ENCODE measurements around the gene OR7G1. TPM values are rescaled to one million over a fixed set of nuclear protein-coding genes. Genes with fewer than 3 reads are reported as not detected.

OR7G1 gene, protein sequence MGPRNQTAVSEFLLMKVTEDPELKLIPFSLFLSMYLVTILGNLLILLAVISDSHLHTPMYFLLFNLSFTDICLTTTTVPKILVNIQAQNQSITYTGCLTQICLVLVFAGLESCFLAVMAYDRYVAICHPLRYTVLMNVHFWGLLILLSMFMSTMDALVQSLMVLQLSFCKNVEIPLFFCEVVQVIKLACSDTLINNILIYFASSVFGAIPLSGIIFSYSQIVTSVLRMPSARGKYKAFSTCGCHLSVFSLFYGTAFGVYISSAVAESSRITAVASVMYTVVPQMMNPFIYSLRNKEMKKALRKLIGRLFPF
- total RNA-seq, result not detected

DNA sequence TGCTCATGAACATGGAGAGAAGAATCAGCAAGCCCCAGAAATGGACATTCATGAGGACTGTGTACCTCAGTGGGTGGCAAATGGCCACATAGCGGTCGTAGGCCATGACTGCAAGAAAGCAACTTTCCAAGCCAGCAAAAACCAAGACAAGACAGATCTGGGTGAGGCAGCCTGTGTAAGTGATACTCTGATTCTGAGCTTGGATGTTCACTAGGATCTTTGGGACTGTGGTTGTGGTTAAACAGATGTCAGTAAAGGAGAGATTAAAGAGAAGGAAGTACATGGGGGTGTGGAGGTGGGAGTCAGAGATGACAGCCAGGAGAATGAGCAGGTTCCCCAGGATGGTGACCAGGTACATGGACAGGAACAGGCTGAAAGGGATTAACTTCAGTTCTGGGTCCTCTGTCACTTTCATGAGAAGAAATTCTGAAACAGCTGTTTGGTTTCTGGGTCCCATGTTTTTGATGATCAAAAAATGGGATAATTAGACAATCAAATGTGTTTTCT, at the start of gene OR7G1:
Gene OR7G1, minus strand, starts transcription at position 457 of the 507 bp plus-strand sequence. Its CDS starts 0 bp downstream, at position 457.
- intact Hi-C loops (cut with micrococcal nuclease), result no loop called here
- Mint-ChIP-seq H3K27me3 (peaks cover 4% of the 10 kb centered on the region), H3K27ac (no peak within 1 kb of the TSS), H3K4me1 (ENCODE audit: low read depth) (no peaks in the 10 kb centered on the region), H3K36me3 (no peaks in the 10 kb centered on the region), H3K4me3 (no peak within 1 kb of the TSS), H3K9me3 (no peaks in the 10 kb centered on the region)
- ChIA-PET POLR2A (no interaction called here), CTCF (no interaction called here)
- no peak for DNase-seq

DNA sequence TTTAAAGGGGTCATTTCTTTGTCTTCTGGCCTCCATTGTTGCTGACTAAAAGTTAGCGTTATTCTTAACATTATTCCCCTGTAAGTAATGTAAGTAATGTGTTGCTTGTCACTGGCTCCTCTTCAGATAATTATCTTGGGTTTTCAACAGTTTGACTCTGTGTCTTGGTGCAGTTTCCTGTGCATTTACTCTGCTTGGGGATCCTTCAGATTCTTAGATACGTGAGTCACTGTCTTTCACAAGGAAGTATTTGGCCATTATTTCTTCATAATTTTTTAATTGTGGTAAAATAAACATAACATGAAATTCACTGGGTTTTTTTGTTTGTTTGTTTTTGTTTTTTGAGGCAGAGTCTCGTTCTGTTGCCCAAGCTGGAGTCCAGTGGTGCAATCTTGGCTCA, 49.7 kb upstream of the OR7G1 start:
- no peaks in the 10 kb centered on the region for H3K27me3 Mint-ChIP-seq
- ChIA-PET CTCF (no interaction called here), POLR2A (no interaction called here)
- H3K27ac Mint-ChIP-seq, result no peak overlapping the region
- H3K36me3 Mint-ChIP-seq, result peaks cover 62% of the 10 kb centered on the region
- intact Hi-C loops (cut with micrococcal nuclease), result no loop called here
- no peak overlapping the region for H3K4me3 Mint-ChIP-seq
- no peak for DNase-seq
- H3K9me3 Mint-ChIP-seq, result peaks cover 26% of the 10 kb centered on the region
- no peaks in the 10 kb centered on the region for H3K4me1 Mint-ChIP-seq (ENCODE audit: low read depth)

DNA sequence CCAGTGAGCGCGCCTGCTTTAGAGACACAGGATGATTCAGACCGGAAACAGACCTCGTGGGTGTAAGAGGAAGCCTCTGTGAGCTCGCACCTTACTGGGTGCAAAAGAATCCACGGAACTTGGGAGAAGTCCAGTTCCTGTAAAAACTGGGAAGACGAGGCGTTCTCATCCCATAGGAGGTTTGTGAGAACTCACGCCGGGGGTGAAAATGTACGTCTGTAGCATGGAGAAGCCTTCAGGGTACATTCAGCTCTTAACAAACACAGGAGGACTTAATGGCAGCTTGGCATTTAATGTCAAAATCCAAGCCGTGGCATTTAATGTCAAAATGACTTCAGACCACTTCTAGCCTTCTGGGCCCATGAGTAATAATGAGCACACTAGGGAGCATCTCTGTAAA, 45.9 kb upstream of the OR7G1 start:
- H3K27me3 Mint-ChIP-seq, result no peaks in the 10 kb centered on the region
- intact Hi-C loops (cut with micrococcal nuclease), result no loop called here
- no peak for DNase-seq
- no peak overlapping the region for H3K4me3 Mint-ChIP-seq
- no peak overlapping the region for H3K27ac Mint-ChIP-seq
- no peaks in the 10 kb centered on the region for H3K4me1 Mint-ChIP-seq (ENCODE audit: low read depth)
- ChIA-PET CTCF (no interaction called here), POLR2A (no interaction called here)
- peaks cover 88% of the 10 kb centered on the region for H3K36me3 Mint-ChIP-seq
- peaks cover 30% of the 10 kb centered on the region for H3K9me3 Mint-ChIP-seq

DNA sequence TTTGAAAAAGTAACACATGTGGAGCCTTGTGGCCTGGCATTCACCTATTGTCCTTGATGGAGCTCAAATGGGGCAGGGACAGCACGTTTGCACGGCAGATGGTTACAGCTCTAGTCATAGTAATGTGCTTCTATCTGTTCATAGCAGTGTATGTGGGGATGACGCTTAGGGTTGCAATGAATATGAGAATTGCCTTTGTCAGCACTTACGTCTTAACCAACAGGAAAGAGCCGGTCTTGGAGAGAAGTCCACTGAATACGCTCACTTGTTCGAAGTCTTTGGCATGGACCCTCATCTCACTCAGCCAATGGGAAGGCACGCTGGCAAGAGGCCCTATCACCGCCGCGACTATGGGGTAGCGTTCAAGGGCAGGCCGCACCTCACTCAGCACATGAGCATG, 44.3 kb upstream of the OR7G1 start:
- no peaks in the 10 kb centered on the region for H3K27me3 Mint-ChIP-seq
- POLR2A ChIA-PET, result no interaction called here
- H3K27ac Mint-ChIP-seq, result no peak overlapping the region

DNA sequence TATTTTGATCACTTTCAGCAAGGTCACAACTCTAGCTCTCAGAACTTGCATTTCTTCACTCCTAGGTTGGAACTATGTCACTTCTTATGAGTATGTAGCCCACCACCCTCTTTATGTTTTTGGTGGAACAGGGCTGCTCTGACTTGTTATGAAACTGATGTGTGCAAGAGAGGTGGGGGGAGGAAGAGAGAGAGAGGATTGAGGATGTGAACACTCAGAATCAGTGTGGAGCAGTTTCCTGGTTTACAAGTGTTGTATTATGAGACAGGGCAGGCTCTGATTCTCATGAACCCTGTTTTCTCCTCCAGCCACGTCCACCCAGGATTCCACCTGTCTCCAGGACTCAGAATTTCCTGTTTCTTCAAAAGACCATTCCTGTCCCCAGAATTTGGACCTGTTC, 40.7 kb upstream of the OR7G1 start:
- no peak overlapping the region for H3K27ac Mint-ChIP-seq
- no peak for DNase-seq
- no peak overlapping the region for H3K4me3 Mint-ChIP-seq
- peaks cover 41% of the 10 kb centered on the region for H3K9me3 Mint-ChIP-seq
- peaks cover 28% of the 10 kb centered on the region for H3K4me1 Mint-ChIP-seq (ENCODE audit: low read depth)
- peaks cover 94% of the 10 kb centered on the region for H3K36me3 Mint-ChIP-seq
- intact Hi-C loops (cut with micrococcal nuclease), result no loop called here
- H3K27me3 Mint-ChIP-seq, result no peaks in the 10 kb centered on the region
- CTCF ChIA-PET, result interaction anchor here (1.0 kb wide), 1 partner anchor 49 kb away, joined by 3 read pairs; no protein-coding TSS in a partner anchor
- POLR2A ChIA-PET, result interaction anchor here (0.6 kb wide), 1 partner anchor 13 kb away, joined by 5 read pairs; no protein-coding TSS in a partner anchor

More for the DNA sequence above, 44.3 kb upstream of the OR7G1 start:
- H3K9me3 Mint-ChIP-seq, result peaks cover 32% of the 10 kb centered on the region
- peaks cover 91% of the 10 kb centered on the region for H3K36me3 Mint-ChIP-seq
- no peak for DNase-seq
- intact Hi-C loops (cut with micrococcal nuclease), result no loop called here
- no peak overlapping the region for H3K4me3 Mint-ChIP-seq
- CTCF ChIA-PET, result no interaction called here
- peaks cover 7% of the 10 kb centered on the region for H3K4me1 Mint-ChIP-seq (ENCODE audit: low read depth)

DNA sequence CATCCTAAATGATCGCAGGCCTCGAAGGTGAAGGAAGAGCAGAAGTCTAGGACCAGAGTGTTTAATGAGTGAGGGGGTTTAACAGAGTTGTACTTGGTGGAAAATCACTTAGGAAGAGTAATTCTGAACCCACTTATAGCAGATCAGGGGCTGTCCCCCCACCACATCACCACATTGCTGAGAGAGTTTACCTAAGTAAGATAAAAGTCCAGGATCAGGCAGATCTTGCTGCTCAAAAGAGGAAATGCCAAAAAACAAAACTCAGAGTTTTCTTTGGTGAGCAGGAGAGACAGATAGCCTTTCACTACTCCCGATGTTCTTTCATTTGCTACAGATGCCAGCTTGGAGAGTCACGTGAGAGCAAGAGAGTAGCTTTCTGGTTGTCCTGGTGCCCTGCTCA, 40.0 kb upstream of the OR7G1 start:
- no peak for DNase-seq
- H3K27ac Mint-ChIP-seq, result peak overlapping the region; percentile 29
- H3K4me1 Mint-ChIP-seq (ENCODE audit: low read depth), result peaks cover 35% of the 10 kb centered on the region
- H3K4me3 Mint-ChIP-seq, result no peak overlapping the region
- ChIA-PET POLR2A (no interaction called here), CTCF (interaction anchor here (1.0 kb wide), 1 partner anchor 50 kb away, joined by 3 read pairs; no protein-coding TSS in a partner anchor)
- peaks cover 40% of the 10 kb centered on the region for H3K9me3 Mint-ChIP-seq
- intact Hi-C loops (cut with micrococcal nuclease), result no loop called here
- H3K27me3 Mint-ChIP-seq, result no peaks in the 10 kb centered on the region
- peaks cover 94% of the 10 kb centered on the region for H3K36me3 Mint-ChIP-seq

DNA sequence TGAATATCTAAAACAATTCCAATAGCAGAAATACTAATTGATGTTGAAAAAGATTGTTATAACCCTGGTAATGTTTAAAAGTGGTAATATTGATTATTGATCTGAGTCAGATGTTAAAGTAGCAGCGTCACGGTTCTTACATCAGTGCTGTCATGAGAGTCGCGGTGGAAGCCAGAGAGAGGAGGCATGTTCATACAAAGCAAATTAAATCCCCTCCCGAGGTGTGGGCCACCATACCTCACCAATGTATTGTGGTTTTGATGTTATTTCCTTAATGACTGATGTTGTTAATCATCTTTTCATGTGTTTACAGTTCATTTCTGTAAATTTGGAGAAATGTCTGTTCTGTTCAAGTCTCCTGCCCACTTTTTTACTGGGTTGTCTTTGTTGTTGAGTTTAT, 35.8 kb upstream of the OR7G1 start:
- H3K4me3 Mint-ChIP-seq, result no peak overlapping the region
- H3K9me3 Mint-ChIP-seq, result peaks cover 39% of the 10 kb centered on the region
- DNase-seq, result no peak
- H3K27ac Mint-ChIP-seq, result no peak overlapping the region
- intact Hi-C loops (cut with micrococcal nuclease), result no loop called here
- peaks cover 92% of the 10 kb centered on the region for H3K36me3 Mint-ChIP-seq
- peaks cover 68% of the 10 kb centered on the region for H3K4me1 Mint-ChIP-seq (ENCODE audit: low read depth)
- CTCF ChIA-PET, result no interaction called here
- POLR2A ChIA-PET, result no interaction called here
- H3K27me3 Mint-ChIP-seq, result no peaks in the 10 kb centered on the region

DNA sequence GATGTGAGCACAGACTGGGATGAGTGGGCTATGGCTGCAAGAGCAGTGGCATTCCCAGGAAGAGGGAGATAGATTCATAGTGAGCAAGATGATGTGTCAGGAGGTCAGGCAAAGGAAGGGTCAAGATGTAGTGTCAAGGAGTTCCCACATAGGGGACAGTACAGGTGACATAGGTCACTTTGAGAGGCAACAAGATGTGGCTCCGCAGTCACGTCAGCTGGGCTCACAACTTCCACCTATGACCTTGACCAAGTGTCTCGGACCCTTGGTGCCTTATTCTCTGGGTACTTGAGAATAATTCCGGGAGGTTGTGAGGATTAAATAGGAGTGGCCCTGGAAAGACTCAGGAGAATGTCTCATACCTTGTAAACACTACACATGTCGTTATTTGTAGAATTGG, 35.1 kb upstream of the OR7G1 start:
- Mint-ChIP-seq H3K27ac (no peak overlapping the region), H3K4me3 (no peak overlapping the region), H3K27me3 (no peaks in the 10 kb centered on the region), H3K36me3 (peaks cover 88% of the 10 kb centered on the region), H3K4me1 (ENCODE audit: low read depth) (peaks cover 69% of the 10 kb centered on the region), H3K9me3 (peaks cover 42% of the 10 kb centered on the region)
- CTCF ChIA-PET, result no interaction called here
- POLR2A ChIA-PET, result no interaction called here
- no peak for DNase-seq
- intact Hi-C loops (cut with micrococcal nuclease), result no loop called here

DNA sequence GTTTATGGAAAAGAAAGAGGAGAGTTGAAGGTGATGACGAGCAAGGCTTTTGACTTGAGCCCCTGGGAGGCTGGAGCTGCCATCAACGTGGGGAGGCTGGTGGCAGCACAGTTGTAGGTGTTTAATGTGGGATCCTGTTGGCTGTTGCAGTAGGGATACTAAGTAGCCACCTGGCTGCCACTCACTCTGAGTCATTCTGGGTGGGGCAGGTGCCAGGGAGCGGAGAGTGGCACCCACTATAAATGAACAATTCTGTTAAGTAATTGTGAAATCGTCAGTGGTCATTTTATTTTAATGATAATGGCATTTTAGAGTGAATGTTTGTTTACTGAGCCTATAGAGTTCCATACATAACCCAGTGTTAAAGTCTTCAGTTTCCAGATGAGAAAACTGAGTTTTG, 34.4 kb upstream of the OR7G1 start:
- CTCF ChIA-PET, result no interaction called here
- no peak overlapping the region for H3K4me3 Mint-ChIP-seq
- H3K4me1 Mint-ChIP-seq (ENCODE audit: low read depth), result peaks cover 66% of the 10 kb centered on the region
- no peak for DNase-seq
- peaks cover 44% of the 10 kb centered on the region for H3K9me3 Mint-ChIP-seq
- H3K27me3 Mint-ChIP-seq, result no peaks in the 10 kb centered on the region
- POLR2A ChIA-PET, result no interaction called here
- no peak overlapping the region for H3K27ac Mint-ChIP-seq
- intact Hi-C loops (cut with micrococcal nuclease), result no loop called here
- H3K36me3 Mint-ChIP-seq, result peaks cover 88% of the 10 kb centered on the region

DNA sequence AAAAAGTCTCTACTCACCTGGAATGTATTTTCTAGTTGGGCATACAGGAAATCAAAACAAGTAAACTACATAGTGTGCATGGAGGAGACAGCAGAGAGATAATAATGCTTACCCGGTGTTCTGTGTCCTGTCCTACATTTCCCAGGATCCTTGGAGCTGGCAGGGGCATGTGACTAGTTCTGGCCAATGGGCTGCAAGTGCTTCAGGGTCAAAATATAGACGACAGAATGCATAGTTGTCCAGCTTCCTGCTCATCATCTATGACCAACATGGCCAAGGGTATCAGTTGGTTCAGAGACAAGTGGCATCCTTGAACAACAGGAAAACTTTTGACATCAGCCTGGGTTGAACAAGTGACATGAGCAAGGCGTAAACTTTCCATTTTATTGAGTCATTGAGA, 33.1 kb upstream of the OR7G1 start:
- no peak overlapping the region for H3K4me3 Mint-ChIP-seq
- no peak for DNase-seq
- peaks cover 63% of the 10 kb centered on the region for H3K4me1 Mint-ChIP-seq (ENCODE audit: low read depth)
- ChIA-PET POLR2A (no interaction called here), CTCF (no interaction called here)
- H3K27ac Mint-ChIP-seq, result no peak overlapping the region
- intact Hi-C loops (cut with micrococcal nuclease), result no loop called here
- peaks cover 49% of the 10 kb centered on the region for H3K9me3 Mint-ChIP-seq
- peaks cover 89% of the 10 kb centered on the region for H3K36me3 Mint-ChIP-seq
- H3K27me3 Mint-ChIP-seq, result no peaks in the 10 kb centered on the region

DNA sequence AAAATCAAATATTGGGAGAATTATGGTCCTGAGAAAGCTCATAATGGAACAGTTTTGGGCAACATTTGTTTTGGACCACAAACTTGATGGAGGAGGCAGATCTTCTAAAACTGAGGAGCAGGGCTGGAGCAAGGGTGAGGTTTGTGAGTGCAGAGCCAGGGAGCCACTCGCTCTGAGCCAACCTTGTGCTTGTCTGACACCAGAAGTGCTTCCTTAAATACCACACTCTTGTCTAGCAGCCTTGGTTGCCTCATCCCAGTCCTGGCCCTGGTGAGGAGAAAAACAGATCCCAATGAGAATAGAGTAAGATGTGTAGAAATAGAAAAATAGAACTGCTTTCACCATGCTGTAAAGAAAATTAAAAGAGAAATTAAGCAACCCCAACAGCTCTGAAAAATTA, 31.3 kb upstream of the OR7G1 start:
- Mint-ChIP-seq H3K4me1 (ENCODE audit: low read depth) (peaks cover 68% of the 10 kb centered on the region), H3K4me3 (no peak overlapping the region), H3K36me3 (peaks cover 85% of the 10 kb centered on the region), H3K9me3 (peaks cover 41% of the 10 kb centered on the region), H3K27ac (no peak overlapping the region), H3K27me3 (no peaks in the 10 kb centered on the region)
- ChIA-PET POLR2A (no interaction called here), CTCF (no interaction called here)
- intact Hi-C loops (cut with micrococcal nuclease), result no loop called here
- DNase-seq, result no peak

DNA sequence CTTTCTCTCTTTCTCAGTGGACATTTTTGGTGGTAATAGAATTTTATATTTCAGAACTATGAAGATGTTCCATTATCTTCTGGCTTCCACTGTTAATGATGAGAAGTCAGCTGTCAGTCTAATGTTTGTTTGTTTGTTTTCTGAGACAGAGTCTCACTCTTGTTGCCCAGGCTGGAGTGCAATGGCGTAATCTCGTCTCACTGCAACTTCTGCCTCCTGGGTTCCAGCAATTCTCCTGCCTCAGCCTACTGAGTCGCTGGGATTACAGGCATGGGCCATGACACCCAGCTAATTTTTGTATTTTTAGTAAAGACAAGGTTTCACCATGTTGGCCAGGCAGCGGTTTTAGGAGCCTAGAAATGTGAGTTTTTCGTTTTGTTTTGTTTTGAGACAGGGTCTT, 29.4 kb upstream of the OR7G1 start:
- Mint-ChIP-seq H3K36me3 (peaks cover 67% of the 10 kb centered on the region), H3K9me3 (peaks cover 27% of the 10 kb centered on the region), H3K27ac (no peak overlapping the region), H3K27me3 (no peaks in the 10 kb centered on the region), H3K4me3 (no peak overlapping the region), H3K4me1 (ENCODE audit: low read depth) (peaks cover 63% of the 10 kb centered on the region)
- ChIA-PET POLR2A (no interaction called here), CTCF (interaction anchor here (1.3 kb wide), 1 partner anchor 10 kb away, joined by 3 read pairs; no protein-coding TSS in a partner anchor)
- no peak for DNase-seq
- intact Hi-C loops (cut with micrococcal nuclease), result loop anchor here (5.0 kb wide), 1 partner anchor 177 kb away; the partner anchor contains the start of gene ZNF559

Data from activated CD4-positive, alpha-beta memory T cell treated with anti-CD3 and anti-CD28 coated beads for 36 hours (primary cell).